ENCODE measurements around the gene ITGB6.

ITGB6 gene, protein sequence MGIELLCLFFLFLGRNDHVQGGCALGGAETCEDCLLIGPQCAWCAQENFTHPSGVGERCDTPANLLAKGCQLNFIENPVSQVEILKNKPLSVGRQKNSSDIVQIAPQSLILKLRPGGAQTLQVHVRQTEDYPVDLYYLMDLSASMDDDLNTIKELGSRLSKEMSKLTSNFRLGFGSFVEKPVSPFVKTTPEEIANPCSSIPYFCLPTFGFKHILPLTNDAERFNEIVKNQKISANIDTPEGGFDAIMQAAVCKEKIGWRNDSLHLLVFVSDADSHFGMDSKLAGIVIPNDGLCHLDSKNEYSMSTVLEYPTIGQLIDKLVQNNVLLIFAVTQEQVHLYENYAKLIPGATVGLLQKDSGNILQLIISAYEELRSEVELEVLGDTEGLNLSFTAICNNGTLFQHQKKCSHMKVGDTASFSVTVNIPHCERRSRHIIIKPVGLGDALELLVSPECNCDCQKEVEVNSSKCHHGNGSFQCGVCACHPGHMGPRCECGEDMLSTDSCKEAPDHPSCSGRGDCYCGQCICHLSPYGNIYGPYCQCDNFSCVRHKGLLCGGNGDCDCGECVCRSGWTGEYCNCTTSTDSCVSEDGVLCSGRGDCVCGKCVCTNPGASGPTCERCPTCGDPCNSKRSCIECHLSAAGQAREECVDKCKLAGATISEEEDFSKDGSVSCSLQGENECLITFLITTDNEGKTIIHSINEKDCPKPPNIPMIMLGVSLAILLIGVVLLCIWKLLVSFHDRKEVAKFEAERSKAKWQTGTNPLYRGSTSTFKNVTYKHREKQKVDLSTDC

DNA sequence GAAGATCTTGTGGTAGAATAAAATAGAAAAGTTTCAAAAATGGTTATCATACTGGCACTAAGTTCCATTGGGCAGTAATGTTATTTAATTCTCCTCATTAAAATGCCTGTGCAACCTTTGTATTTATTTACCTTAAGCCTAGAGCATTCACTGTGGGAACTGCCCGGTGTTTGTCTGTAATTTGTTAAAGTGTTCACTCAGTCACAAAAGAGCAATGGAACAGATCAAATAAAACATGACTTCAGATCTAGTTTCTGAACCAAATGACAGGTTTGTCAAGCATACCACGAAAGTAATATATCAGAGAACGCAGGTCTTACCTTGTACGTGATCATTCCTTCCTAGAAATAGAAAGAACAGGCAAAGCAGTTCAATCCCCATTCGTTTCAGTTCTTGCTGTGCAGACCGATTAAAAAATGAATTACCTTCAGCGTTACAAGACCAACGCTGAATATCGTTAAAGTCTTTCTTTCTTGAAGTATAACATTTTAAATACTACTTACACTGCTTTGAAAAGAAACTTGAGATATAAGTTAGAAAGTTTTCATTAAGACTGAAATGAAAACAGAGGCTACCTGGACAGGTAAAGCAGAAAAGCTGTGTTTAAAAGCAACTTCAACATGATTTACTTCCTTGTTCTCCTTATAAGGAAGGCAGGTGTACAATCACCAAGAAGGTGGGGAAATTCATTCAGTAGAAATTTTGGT is at the start of gene ITGB6:
Gene ITGB6 (minus strand): TSS at position 590 of the 707 bp plus-strand sequence. CDS start 209 bp downstream, at position 381.
- no peak for DNase-seq (ENCODE audit: low spot score)

DNA sequence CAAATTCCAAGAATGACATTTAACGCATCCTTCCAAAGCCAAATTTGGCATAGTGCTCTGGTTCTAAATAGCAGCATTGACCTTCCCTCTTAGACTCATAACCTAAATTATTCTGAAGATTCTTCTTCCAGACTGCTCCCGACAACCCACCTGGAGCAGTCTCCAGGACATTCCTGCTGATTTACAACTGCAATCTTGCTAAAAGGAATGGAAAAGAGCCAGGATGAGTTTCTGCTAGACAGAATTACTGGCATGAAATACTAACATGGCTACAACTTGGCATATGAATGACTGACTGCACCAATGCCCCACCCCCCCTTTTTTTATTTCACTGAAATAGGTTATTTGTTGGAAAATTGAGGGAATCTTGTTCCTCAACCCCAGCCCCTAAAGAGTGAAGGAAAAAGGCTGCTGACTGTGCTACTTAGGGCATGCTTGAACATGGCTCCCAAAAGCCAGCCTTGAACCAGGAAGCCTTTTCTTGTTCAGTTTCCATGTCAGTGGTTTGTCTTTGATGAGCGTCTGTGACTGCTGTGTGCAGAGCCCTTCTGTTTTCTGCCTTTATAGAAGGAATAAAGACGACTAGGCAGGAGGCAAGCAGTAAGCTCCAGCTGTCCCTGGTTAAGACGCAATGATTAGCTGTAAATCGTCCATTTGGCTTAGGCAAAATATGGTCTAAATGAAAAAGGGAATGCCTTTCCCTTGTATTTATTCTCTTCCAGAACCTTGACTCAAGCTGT is 47.4 kb upstream of the ITGB6 start:
- DNase-seq (ENCODE audit: low spot score): no peak

DNA sequence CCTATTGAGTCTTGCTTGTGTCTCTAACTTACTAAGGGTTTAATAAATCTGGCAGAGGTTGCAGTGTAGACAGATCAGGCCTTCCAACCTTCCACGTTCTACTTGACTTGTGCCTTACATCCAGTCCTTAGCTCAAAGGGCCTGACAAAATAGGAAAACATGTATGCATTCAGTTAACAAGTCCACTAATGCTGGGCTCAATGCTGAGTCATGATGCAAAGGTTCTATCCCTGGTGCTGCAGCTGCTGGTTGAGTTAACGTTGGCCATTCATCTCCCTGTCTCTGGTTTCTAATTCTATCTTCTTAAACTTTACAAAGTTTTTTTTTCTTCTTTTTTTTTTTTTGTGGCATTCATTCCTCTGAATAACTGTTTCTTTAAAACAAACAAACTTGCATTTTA is 46.3 kb upstream of the ITGB6 start:
- DNase-seq (ENCODE audit: low spot score): no peak

DNA sequence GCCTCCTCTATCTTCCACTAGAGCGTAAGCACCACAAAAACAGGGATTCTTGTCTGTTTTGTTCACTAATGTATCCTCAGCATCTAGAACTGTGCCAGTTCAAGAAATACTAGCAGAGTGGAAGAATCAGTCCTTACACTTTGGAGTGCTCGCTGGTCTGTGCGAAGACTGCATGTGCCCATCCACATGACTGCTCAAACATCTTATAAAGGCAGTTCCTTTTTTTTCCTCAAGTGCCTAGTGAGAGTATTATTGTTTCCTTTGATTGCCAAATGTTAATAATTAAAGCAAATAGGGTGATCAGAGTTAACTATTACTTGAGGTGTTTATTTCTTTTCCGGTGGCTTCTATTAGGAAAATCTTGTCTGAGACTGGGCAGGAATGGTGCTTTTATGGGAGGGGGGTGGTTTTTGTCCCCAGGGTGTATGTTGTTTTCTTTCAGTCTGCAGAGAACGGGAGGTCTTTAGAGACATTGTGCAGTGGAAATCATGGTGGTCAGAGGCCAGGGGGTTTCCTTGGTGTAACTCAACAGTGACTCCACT is 45.6 kb upstream of the ITGB6 start:
- DNase-seq (ENCODE audit: low spot score): no peak

DNA sequence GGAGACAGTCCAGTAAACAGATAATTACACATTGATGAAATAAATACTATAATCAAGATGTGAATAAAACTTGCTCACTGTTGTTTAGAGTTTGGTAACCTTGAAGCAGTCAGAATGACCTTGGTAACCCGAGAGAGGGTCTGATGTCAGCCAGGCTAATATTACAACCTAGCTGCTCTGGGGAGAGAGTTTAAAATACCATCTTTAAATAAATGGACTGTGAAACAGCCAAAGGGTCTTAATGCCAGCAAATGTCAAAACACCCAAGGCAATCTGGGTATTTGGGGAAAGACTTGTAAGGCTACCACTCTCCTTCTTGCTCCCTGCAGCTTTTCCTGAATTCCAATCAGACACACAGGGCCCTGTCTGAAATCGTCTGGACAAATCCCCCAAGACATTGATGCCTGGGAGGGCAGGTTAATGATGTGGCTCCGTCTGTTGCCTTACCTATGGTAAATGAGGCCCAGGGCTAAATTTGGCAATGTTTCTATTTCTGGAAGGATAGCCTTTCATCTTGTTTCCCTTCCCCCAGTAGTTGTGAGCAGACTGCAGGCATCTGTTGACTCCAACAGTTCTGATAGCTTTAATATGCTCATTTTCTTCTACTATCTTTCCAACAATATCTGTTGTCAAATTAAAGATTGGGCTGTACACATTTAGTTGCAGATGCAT is 43.0 kb upstream of the ITGB6 start:
- DNase-seq (ENCODE audit: low spot score): no peak

DNA sequence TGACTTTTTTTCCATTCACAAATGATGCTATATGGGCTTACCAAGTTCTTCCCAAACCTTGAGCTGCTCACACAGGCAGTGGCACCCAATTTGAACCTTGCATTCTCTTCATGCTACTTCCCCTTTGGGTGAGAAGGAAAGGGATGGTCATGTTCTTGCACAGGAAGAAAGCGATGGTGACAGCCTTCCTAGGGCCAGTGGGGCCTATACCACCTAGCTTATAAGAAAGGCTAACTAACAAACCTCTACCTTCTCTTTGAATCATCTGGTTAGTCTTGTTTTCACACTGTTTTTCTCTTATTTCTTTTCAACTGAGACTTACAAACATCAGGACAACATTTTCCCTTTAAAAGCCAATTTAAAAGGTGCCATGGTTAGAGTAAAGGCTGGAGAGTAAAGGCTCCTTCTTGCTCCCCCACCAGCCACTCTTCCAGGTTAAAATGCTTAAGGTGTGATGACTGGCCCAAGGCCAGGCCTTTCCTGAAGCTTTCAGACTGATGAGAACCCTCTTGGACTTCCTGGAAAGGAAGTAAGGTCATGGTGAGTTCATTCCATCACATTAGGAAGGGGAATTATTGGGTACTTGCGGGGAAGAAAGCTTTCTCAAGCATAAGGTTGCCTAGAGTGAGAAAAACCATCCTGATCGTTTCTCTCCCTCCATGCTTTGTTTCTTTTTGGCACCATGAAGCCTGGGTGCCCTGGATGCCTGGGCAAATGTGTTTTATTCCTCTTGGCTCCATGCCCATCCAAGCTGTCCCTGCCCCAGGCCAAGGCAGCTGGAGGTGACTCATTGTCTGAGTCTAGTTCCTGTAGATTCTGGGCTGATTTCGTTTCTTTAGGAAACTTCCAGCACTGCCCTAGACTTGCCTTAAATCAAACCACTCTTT is 41.4 kb upstream of the ITGB6 start:
- no peak for DNase-seq (ENCODE audit: low spot score)

DNA sequence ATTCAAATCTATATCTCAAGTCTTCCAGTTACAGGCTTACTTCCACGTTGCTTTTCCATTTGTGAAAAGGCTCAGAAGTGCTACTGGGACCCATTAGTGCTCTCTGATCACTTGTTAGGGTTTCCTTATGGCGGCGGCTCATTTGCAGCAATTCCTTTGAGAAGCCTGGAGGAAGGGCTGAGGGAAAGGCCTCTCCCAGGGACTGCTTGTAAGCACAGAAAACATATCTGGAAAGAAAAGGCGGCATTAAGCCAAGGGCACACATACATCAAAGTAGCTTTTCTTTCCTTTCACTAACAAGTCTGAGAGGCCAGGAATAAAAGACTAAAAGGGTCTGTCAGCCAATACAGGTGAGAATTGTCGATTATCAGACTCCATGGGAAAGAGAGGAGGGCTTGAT is 39.4 kb upstream of the ITGB6 start:
- no peak for DNase-seq (ENCODE audit: low spot score)

DNA sequence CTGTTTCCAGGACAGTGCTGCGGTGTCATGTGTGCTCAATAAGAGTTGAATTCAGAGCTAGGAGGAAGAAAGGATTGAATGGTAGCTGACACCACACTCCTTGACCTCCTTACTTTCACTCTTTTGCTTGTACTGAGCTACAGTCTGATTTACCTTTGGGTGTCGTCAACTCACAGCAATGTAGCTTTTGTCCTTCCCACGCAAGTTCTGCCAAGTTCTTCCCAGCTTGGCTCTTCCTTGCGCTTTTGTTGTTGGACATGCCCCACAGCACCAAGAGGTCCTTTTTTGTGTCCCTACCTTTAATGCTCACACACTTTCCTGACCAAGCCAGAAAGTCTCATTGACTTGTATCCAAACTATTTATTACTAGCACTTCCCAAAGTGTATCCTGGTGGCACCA is 38.3 kb upstream of the ITGB6 start:
- DNase-seq (ENCODE audit: low spot score): no peak

DNA sequence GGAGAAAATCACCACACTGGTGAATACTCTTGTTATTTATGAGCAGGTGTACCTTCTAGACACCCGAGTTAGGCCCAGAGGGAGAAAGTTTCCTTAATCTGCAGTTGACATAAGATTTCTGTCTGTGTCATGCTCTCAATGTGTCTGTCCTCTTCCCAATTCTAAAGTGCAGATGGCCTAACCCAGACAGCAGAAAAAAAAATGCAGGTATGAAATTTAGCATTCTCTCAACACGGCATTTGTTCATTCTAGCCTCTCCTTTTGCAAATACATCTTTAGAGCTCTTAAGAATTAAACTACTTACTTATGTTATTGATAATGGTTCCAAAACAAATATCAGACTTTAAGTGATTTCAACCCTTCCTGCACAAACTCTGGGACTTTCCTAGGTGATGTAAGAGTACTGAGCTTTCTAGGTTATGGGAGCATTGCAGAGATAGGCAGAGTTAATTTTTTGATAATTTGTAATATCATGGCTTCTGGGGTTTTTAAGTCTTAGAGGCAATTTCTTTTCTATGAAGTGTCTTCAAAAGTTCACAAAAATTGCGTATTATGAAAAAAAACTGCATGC is 32.9 kb upstream of the ITGB6 start:
- no peak for DNase-seq (ENCODE audit: low spot score)

DNA sequence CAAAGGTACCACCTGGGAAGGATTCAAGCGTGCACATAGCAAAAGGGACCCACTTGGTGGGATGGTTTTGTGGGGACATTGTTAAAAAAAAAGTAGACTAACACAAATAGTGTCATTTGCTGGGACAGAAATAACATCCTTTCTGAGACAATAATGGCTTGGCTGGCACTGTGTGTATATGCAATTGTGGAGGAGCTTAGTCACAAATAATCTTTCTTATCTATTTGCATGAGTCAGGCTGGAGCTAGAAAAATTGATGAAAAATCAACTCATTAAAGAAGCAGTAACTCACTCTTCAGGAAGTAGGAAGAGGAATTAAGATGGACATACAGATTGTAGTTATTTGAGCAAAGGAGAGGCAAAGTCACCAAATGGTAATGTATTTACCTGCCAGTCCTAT is 29.5 kb upstream of the ITGB6 start:
- DNase-seq (ENCODE audit: low spot score): no peak

DNA sequence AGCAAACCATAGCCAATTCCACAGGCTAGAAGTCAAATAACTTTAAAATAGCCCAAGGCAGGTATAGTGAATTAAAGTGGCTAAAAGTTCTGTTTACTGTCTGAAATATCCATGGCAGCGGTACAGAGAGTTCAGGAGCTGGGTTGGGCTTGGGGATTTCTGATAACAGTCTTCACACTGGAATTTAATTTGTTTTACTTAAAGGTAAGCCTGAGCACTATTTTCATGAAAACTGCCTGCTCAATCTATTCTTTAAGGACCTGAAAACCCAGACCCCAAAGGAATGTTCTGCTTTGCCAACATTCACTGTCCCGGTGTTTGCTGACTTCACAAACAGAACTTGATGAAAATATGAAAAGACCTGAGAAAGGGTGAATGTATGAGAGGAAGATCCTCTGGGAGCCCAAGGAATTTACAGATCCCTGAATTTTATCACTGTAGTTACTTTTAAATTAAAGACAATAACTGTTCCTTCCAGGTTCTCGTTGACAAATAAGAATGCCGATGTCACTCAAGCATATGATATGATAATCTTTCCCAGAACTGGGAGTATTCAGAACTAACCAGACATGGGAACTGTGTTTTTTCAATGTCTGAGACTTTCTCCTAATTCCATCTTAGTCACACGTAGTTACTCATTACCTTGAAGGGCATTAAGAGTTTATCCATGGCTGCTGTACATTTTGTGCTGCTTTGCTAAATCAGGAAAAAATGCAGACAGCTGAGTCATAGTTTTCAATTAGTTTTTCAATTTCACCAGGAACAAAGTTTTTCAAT is 28.3 kb upstream of the ITGB6 start:
- no peak for DNase-seq (ENCODE audit: low spot score)

DNA sequence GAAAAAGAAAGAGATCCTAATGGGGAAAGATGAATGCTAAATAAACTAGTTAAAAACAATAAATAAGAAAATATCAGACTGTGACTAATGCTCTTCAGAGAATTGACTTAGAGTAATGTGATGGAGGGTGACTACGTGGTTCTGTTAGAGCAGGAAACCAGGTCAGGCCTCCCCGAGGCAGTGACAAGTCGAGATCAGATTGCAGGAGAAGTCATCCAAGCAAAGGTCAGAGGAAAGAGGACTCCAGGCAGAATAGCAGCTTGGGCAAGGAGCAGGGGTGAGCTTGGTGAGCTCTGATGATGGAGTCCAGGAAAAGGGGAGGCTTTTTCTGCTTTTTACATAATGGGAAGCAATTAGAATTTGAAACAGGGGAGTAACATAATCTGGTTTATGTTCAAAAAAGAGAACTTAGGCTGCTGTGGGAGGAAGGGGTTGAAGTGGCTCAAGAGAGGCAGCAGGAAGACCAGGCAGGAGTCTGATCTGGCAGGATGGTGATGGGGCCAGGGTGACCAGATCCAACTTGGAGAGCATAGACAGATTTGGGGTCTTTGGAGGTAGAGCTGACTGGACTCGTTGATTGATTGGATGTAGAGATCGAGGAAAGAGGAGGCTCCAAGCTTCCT is 27.3 kb upstream of the ITGB6 start:
- no peak for DNase-seq (ENCODE audit: low spot score)

DNA sequence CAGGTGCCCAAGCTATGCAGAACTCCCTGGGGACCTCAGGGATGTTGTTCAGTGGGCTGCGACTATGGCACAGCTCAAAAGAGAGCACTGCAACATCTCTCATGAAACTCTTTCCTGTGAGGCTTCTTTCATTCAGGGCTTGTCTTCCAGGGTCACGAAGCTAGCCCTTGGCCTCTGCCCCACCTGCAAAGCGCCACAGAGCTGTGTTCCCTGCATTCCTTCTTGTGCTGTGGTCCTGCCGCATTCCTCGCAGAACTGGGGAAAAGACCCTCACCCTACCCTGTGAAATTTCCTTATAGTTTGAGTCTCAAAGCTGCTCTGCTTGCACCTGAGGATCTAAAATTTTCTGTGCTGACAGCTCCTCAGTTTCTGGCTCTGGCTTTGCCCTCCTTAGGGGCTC is 26.3 kb upstream of the ITGB6 start:
- no peak for DNase-seq (ENCODE audit: low spot score)

DNA sequence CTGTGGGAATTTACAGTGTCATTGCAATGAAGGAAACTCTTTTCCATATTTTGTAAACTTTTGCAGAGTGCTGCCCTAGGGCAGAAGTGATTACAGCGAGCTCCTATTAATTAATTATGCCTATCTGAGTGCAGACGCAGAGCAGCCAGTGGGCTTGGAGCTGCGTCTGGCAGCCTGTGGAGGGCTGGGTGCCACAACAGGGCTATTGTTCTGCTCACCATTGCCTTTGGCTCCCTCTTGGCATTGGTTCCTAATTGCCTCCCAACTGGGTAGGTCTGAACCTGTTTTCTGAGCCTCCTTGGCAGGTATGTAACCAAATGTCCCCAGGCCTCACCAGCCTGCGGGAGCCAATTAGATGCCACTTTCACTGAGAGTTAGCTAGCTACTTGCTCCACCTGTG is 25.6 kb upstream of the ITGB6 start:
- DNase-seq (ENCODE audit: low spot score): no peak

DNA sequence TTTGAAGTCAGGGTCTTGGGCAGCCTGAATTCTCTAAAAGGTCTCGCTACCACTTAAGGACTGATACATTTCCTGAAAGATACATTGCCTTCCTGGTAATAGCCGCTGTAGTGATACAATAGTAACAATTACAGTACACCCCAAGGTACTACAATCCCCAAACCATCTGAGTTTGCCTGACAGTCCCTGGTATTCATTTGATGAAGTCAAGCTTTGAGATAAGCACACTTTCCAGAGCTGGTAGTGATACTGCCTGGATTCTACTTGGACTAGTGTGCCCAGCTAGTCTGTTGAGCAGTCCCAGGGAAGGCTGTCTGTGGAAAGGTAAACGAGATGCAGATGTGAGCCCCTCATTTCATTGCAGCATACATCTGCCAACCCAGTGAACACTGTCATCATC is 24.4 kb upstream of the ITGB6 start:
- no peak for DNase-seq (ENCODE audit: low spot score)

DNA sequence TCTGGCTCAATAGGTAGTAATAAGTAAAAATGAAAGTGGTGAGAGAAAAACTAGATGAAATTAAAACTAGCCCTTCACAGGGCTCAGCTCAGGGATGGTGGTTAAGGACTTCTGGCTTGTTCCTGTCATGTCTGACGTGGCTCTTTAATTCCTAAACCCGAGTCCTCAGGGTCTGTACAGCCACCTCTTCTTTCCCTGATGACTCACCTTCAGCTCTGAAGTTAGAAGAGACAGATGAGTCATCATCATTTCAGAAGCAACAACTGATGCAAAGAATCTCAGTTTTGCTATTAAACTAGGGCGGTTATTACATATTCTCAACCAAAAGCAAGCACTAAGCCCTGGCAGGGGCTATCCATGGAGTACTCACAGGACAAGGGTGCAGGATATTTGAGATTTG is 24.0 kb upstream of the ITGB6 start:
- DNase-seq (ENCODE audit: low spot score): no peak

DNA sequence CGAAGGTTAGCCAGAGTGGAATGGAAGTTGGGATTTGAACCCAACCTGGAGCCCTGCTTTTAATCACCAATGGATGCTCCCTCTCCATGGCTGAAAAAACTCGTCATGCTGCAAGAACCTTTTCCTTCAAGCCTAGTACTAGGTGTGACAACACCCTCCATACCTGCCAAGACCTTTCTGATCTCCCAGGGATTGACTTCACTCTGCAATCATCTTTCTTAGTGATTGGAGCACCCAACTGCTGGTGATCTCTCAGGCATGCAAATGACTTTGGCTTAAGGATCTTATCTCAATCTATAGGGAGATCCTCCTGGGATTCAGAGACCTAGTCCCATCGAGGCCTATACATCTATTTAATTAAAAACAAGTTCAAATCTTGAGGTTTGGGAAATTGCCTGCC is 23.5 kb upstream of the ITGB6 start:
- no peak for DNase-seq (ENCODE audit: low spot score)

DNA sequence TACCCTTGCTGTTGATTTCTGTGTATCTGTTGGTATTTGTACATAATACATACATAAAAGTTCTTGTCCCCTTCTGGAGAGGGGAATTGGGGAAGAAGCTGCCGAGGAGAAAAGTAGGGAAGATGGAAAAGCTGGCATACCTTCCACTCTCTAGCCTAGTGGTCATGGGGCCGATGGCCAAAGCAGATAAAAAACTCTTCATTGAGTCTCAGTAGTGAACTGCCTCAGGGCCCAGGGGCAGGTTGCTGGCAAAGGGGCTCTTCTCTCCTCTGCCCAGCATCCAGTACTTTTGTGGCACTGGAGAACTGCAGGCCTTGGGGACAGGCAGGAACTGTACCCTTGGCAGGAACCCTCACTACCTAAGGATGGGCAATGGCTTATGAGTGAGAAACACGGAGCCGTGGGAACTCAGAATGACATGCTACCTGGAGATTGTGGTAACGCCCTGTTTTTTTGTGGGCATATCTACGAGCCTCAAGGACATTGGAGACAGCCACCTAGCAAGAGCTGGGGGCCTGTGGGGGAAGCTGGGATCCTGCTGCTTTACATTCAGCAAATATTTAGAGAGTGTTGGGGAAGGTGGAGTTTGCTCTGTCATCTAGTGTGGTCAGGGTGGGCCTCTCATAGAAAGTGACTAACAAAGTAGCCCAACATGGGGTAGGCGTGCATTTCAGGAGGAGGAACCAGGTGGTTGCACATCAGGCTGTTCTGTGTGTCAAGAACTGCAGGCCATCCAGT is 22.6 kb upstream of the ITGB6 start:
- DNase-seq (ENCODE audit: low spot score): no peak
